ENCODE data around the gene FILIP1L.

Gene FILIP1L

GRCh38 chr3:99915906-99916432 is 198.3 kb downstream of the FILIP1L start:
- no peak for DNase-seq

DNA sequence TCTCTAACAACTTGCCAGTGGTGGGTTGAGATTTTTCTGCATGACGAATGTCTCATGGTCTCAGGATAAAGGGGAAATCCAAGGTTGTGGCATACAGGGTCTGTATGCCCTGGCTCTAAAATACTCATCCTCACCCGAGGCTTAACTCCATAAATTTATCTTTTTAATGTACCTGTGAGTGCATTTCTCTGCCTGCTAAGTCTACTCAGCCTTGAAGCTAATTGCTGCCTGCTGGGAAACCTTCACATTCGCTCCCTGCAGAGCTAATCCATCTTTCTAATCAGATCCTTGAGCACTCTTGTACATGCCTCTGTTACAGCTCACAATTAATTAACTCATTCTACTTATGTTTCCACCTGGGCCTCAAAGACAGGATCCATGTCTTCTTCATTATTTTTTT is 202.9 kb downstream of the FILIP1L start:
- DNase-seq, result no peak

DNA sequence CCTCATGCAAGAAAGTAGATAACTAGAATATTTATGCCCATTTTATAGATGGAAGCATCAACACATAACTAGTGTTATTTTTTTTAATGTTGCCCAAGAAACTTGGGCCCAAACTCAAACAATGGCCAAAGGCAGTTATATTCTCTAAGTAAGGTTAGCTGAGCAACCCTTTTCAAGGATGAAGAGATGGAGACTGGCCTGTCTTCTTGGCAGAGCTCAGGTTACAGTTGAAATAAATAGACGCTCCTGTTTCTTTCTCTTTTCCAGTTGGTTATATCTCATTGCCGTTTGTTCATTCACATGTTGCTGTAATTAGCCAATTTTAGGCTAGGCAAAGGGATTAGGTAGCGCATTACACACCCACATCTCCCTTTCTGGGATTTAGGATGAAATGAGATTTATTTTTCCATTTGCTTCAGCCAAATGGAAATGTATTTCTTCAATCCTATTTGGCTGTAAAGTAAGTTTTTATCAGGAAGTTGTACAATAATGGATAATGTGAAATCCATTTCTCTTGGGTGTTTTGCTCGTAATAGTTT is 203.5 kb downstream of the FILIP1L start:
- DNase-seq, result no peak

DNA sequence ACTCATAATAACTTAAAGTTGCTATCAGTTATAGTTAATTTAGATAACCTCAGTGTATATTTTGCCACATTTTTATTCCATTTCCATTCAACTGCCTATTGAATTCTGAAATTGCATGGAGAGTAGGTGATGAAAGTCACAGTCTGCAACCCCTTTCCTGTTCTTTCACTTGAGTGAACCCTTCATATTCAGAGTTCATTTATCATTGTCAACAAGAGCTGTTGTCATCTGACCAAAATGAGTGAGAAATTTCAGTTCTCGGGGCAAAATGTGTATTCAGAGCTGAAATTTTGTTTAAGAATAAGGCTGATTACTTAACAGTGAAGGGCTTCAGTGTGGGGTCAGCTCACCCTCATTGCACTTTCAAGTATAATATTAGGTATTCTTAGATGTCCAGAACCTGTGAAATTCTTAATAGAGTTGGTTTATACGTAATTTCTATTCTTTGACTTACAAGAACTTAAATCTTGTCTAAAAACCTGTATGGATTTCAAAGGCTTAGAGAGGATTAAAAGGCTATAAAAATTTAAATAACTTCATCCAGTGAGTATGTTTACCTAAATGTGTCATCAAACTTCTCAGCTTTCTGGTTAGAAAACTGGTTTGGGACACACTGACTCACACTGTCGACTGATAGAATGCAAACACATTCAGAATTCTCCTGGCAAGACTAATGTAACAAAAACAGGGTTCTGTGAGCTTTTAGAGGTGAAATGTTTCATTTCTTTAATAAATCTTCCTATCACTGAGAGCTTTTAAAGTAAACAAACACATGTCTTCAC is 204.4 kb downstream of the FILIP1L start:
- peak; percentile 67 for DNase-seq

GRCh38 chr3:99907959-99908544 is 206.2 kb downstream of the FILIP1L start:
- no peak for DNase-seq

GRCh38 chr3:99903869-99904268 is 210.4 kb downstream of the FILIP1L start:
- no peak for DNase-seq

DNA sequence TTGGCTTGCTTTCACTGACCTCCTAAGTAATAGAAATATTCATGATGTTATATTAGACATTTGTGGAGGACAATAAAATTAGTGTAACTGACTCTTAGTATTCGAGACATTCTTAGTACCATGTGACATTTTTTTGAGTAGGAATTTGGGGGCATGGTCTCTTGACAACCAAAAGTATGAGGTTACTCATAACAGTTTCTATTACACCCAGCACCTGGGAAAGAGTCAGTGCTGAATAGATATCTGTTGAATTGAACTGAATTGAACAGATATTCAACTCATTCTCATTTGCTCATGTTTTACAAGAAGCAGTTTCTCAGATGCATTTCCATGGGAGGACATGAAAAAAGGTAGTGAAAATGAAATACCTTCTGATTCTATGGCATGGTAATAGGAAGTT is 212.2 kb downstream of the FILIP1L start:
- DNase-seq, result no peak

DNA sequence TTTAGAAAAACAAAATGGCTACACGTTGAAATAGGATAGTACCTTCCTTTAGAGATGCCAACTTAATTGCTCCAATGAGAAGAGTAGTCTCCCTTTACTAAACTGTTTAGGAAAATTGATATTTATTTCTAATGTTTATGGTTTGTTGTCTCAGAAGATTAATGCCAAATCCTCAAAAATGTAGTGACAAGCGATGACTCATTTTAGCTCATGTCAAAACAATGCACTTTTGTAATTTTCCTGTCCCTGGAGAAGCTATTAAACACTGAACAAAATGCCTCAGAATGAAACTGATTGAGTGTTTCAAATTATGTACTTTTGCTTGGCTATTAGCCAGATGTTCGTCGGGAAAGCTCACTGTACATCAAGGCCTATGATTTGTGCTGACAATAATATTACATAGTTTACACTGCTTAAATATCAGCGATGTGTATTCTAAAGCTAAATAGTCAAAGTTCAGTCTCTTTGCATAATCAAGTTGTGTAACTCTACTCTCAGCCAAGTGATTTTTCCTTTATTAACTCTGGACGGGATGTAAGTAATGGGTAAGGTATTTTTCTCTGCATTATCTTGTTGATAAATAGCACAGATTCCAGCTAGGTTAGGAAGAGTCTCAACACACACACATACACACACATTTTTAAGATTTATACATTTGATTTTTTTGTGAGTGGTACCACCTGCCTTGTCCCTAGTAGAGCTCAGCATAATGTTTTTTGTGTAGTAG is 212.9 kb downstream of the FILIP1L start:
- DNase-seq, result peak; percentile 66

- no peak for DNase-seq
These were observed 214.1 kb downstream of the FILIP1L start for GRCh38 chr3:99900248-99900647.

DNA sequence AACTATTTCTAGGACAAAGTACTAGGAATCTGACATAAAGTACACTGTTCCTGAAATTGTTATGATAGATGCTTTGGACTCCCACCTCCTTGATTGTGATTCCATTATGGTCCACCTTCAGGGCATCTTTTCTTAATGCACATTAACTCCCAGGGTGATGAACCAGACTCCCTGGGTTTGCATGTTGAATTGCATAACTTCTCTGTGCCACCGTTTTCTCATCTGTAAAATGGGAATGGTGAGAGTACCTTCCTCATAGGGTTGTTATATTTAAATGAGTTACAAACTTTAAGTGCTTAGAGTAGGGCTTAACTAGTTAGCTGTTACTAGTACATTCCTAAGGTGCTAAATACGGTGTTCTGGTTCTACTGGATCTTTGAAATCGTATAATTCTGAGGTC is 214.7 kb downstream of the FILIP1L start:
- no peak for DNase-seq

DNA sequence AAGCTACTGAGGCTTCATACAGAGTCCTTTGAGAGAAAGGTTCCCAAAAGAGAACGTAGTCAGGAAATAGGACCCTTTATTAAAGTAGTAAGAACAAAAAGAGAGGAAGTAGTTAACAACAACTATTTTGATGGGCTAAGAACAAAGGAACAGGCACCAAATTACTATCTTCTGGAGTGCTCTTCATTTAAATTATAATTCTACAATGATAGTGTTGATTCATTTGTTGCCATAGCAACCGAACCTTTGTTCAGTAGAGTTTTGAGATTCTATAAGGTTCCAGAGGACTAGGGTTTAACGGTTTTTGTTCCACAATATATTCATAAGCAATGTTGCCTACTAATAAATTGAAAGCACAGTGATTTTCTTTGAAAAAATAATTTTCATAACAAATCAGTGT is 217.8 kb downstream of the FILIP1L start:
- no peak for DNase-seq

GRCh38 chr3:99895703-99896441 is 218.4 kb downstream of the FILIP1L start:
- DNase-seq, result peak; percentile 80

DNA sequence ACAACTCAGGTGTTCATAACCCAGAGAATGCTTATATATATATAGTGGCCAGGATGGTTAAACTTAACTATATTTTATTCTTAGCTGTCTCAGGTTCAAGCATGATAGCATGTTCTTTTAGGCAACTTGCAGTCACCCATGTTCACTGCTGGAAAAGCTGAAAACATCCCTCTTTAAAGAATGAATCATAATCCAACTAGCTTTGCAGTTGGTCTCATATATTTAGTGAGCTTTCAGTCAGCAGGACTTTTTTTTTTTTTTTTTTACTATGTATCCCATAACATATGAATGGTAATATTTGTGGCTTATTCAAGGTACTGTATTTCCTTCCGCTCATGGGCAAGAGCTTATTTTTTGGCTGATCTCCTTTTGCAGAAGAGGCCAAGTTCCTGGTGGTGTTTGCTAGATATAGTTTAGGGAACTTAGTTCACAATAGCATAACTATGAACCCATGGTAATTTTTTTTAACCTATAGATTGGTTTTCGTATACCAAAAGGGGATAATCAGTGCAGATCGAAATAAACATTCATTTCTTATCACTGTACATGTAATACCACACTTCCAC is 219.1 kb downstream of the FILIP1L start:
- DNase-seq, result no peak

- DNase-seq, result no peak
These were observed 222.0 kb downstream of the FILIP1L start for GRCh38 chr3:99892332-99892731.

GRCh38 chr3:99891610-99892285 is 222.6 kb downstream of the FILIP1L start:
- no peak for DNase-seq

DNA sequence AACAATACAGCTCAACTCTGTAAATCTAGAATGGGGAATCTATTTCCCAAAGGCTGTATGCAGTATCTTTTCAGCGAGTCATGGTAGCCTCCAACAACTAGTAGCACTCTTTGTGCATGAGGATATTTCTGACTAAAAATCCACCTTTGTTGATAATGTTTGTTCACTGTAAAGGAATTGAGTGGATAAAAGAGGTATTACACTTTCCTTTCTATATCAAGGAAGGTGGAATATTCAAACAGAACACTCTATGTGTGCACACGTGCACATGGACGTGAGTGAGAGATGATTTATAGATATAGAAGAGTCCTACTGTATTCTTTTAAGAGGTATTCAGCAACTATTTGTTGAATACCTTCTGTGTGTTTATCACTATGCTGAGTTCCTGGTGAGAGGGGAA is 228.4 kb downstream of the FILIP1L start:
- DNase-seq, result no peak

DNA sequence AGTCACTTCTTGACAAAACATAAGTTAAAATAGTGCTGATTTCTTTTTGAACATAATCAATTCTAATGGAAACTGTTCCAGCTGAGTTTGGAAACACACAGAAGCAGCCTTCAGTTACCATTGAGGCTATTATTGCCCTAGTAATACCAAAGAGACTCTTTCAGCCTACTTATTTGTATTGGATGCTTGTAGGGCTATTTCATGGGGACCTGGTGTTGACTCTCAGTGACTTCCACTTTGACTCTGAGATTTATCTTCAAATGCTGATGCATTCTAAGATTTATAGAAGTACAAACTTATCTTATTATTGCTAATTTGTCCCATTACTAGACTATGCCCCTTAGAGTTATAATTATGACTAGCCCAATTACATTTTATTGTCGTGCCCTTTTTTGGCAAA is 229.2 kb downstream of the FILIP1L start:
- no peak for DNase-seq

- no peak for DNase-seq
These were observed 229.8 kb downstream of the FILIP1L start for GRCh38 chr3:99884484-99884883.

- no peak for DNase-seq
These were observed 230.6 kb downstream of the FILIP1L start for GRCh38 chr3:99883693-99884092.

GRCh38 chr3:99883138-99883461 is 231.2 kb downstream of the FILIP1L start:
- DNase-seq, result no peak

DNA sequence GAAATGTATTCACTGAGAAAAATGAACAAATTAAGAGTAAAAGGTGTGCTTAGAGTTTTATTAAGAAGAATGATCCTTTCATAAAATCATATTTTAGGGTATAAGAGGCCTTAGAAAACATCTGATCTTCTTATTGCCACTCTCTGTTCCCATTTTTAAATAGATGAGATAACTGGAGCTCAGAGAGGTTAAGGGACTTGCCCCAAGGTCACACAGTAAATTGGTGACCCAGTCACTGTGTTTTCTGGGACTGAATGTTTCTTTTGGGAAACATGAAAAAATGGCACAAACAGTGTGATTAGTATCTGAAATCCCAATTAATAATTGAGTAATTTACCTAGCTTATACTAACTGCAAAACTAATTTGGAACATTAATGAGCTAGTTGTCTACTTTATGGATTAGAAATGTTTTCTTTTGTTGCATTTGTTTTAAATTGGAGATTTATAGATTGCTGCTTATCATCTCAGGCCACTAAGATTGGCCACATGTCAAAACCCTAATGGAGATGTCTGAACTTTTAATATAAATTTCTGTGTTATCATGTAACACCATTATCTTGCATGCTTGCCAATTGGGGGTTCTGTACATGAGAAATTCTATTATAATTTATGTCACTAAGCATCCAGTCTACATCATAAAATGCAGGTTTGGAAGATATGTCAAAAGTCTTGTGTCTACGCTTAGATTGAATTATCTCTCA is 231.7 kb downstream of the FILIP1L start:
- no peak for DNase-seq

Data from NCI-H446 treated with DMSO at 0.1 percent for 48 hours (cell line).